GM12874 (cell line): ENCODE data around the gene AGAP1.

Experiments used
- TF ChIP-seq, protein P1 (sequence below): IDR thresholded peaks from 2 replicates; pipeline ENCODE4 v1.5.1; 2011; ENCODE audit warnings: low read depth, mild to moderate bottlenecking, control low read depth, low read length, moderate library complexity; ENCODE audit not compliant: insufficient read depth

AGAP1 gene

DNA sequence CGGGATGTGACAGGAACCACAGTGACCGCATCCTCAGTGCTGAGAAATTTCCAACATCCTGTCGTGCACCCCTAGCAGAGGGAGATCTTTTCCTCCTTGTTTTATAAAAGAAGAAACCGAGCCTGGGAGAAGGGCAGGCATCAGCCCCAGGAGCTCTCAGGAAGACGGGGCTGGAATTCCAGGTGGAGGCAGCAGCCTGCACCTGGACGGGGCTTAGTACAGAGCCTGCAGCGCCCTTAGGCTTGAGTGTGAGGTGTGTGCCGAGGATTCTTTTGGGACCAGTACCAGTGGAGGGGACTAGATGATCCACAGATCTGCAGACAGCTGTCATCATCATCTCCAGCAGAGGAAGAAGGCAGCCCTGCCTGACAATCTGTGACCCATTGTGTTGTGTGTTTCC, 525.6 kb downstream of the AGAP1 start:
- TF ChIP-seq, protein P1, sequence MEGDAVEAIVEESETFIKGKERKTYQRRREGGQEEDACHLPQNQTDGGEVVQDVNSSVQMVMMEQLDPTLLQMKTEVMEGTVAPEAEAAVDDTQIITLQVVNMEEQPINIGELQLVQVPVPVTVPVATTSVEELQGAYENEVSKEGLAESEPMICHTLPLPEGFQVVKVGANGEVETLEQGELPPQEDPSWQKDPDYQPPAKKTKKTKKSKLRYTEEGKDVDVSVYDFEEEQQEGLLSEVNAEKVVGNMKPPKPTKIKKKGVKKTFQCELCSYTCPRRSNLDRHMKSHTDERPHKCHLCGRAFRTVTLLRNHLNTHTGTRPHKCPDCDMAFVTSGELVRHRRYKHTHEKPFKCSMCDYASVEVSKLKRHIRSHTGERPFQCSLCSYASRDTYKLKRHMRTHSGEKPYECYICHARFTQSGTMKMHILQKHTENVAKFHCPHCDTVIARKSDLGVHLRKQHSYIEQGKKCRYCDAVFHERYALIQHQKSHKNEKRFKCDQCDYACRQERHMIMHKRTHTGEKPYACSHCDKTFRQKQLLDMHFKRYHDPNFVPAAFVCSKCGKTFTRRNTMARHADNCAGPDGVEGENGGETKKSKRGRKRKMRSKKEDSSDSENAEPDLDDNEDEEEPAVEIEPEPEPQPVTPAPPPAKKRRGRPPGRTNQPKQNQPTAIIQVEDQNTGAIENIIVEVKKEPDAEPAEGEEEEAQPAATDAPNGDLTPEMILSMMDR = no peak

DNA sequence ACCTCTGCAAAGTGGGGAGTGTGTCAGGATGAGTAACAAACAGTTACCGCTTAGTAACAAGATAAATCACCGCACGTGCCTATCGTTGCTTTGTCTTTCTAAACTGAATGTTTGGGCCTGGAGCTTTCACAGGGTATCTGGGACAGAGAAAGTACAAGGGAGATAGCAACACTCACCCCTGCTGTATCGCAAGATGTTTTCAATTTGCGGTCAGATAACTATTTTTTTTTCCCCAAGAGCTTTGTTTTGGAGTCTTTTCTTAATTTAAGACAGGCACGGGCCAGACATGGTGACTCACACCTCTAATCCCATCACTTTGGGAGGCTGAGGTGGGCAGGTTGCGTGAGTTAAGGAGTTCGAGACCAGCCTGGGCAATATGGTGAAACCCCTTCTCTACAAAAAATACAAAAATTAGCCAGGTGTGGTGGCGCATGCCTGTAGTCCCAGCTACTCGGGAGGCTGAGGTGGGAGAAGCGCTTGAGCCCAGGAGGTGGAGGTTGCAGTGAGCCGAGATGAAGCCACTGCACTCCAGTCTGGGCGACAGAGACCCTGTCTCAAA, 527.7 kb downstream of the AGAP1 start:
- TF ChIP-seq, protein P1 = no peak

DNA sequence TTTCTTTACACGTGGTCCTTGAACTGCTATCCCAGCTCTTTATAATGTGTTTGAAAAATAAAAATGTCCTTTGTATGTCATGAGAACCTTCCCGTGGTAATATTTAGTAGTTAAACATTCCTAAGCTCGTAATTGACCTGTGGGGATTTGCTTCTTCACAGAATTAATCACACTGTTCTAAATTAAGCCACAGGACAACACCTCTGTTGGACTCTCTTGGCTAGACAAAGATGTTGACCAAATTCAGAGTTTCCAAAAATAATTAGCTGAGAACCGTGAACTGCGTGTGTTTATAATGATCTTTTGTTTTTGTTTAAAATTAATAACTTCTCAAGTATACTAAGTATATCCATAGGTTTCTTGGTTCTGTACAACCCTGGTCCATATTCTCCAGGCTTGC, 528.3 kb downstream of the AGAP1 start:
- TF ChIP-seq, protein P1 = no peak

DNA sequence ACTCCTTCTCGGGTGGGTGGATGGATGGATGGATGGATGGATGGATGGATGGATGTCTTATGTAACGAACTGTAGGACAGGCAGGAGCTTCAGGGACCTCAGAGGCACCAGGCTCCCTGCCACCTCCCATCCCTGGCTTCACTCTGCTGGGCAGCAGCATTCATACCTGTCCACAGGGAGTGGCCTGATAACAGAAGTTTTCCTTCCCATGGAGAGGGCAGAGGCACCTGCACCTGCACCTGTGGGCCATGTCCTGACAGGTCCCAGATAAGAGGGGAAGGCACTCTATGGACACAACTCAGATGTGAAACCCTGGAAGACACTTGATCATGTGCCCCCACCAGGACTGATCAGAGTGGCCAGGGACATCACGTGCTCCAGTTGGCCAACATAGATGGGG, 532.0 kb downstream of the AGAP1 start:
- TF ChIP-seq, protein P1 = no peak

DNA sequence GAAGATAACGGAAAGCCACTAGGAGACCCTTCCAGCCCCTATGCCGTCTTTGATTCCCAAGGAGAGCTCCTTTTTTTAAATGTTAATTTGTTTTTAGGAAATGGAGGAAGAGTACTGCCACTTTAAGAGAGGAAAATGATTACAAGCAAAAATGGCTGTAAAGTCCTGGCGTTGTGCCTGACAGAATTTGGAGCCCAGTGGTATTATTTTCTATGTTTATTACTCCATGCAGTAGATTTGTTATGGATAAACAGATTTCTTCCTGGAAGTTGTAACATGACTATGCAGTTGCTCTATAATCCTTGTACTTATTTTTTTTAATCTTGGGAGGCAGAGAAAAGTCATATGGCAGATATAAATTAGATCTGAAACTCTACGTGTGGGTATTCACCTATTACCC, 533.0 kb downstream of the AGAP1 start:
- TF ChIP-seq, protein P1 = no peak

DNA sequence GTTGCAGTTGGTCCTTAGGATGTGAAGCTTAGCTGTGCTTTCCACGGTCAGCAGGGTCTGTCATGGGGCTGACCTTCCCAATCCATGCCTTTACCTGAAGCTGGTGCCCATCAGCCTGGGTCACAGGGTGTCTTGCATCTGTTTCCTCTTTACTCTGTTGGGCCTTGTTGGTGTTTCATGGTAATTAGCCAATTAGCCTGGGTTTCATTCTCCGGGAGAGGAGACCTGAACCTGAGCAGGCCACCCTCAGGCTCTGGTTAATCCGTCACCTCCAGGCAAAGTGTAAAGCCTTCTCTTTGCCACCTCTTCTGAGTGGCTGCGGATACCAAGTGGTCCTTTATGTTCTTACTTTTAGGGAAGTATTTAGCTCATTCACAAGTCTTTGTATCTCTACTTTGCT, 534.2 kb downstream of the AGAP1 start:
- TF ChIP-seq, protein P1 = no peak

DNA sequence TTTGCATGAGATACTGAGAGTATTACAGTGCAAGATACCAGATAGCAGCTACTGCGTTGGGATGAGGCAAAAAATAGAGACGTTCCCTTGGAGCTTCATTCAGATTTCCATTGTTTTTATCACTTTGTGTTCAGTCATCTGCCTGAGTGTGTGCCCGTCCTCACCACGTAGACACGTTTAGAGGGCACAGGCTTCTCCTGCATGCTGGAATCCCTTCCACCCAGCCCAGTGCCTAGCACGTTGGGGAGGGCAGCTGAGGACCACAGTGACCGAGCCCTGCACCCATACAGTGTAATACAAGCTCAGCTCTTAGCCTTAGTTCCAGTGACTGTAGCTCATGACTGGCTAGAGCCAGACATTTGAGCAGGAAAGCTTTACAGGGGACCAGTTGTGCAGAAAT, 539.6 kb downstream of the AGAP1 start:
- TF ChIP-seq, protein P1 = no peak
